IPS-15b (cell line): Measurements from ENCODE around the gene C1GALT1.

Experiments used
- H3K27me3 ChIP-seq: one replicate; pipeline ENCODE4 v1.6.1; 2013; ENCODE audit warnings: low read length; ENCODE audit not compliant: control insufficient read depth, insufficient read depth
- H3K36me3 ChIP-seq: one replicate; pipeline ENCODE4 v1.6.1; 2013; ENCODE audit warnings: low read length; ENCODE audit not compliant: control insufficient read depth, insufficient read depth
- H3K4me1 ChIP-seq: one replicate; pipeline ENCODE4 v1.6.1; 2013; ENCODE audit warnings: mild to moderate bottlenecking, low read length; ENCODE audit not compliant: control insufficient read depth, insufficient read depth
- H3K4me3 ChIP-seq: one replicate; pipeline ENCODE4 v1.5.1; 2013; ENCODE audit warnings: low read depth, low read length
- H3K9ac ChIP-seq: one replicate; pipeline ENCODE4 v1.6.1; 2013; ENCODE audit warnings: low read depth, mild to moderate bottlenecking, low read length
- H3K9me3 ChIP-seq: one replicate; pipeline ENCODE4 v1.6.1; 2013; ENCODE audit warnings: mild to moderate bottlenecking, low read length; ENCODE audit not compliant: control insufficient read depth, insufficient read depth

Gene C1GALT1

GRCh38 chr7:7208520-7208919, 26.2 kb downstream of the C1GALT1 start:
- H3K36me3 ChIP-seq: no peaks in the 10 kb centered on the region
- no peaks in the 10 kb centered on the region for H3K27me3 ChIP-seq
- peaks cover 54% of the 10 kb centered on the region for H3K4me1 ChIP-seq
- no peak overlapping the region for H3K9ac ChIP-seq
- no peaks in the 10 kb centered on the region for H3K9me3 ChIP-seq
- H3K4me3 ChIP-seq: peak overlapping the region; percentile 35

GRCh38 chr7:7209412-7210050, 27.2 kb downstream of the C1GALT1 start:
- H3K36me3 ChIP-seq: no peaks in the 10 kb centered on the region
- H3K9me3 ChIP-seq: no peaks in the 10 kb centered on the region
- peak overlapping the region; percentile 23 for H3K4me3 ChIP-seq
- H3K9ac ChIP-seq: peak overlapping the region; percentile 51
- H3K4me1 ChIP-seq: peaks cover 56% of the 10 kb centered on the region
- H3K27me3 ChIP-seq: no peaks in the 10 kb centered on the region

- H3K4me3 ChIP-seq: peak overlapping the region; percentile 51
- no peaks in the 10 kb centered on the region for H3K9me3 ChIP-seq
- peaks cover 54% of the 10 kb centered on the region for H3K4me1 ChIP-seq
- H3K9ac ChIP-seq: peak overlapping the region; percentile 71
- H3K36me3 ChIP-seq: no peaks in the 10 kb centered on the region
- H3K27me3 ChIP-seq: no peaks in the 10 kb centered on the region
Measured at GRCh38 chr7:7210475-7211237, 28.3 kb downstream of the C1GALT1 start.

- Histone ChIP-seq H3K27me3 (no peaks in the 10 kb centered on the region), H3K4me3 (no peak overlapping the region), H3K9ac (no peak overlapping the region), H3K36me3 (no peaks in the 10 kb centered on the region), H3K9me3 (no peaks in the 10 kb centered on the region), H3K4me1 (peaks cover 52% of the 10 kb centered on the region)
Measured at GRCh38 chr7:7212612-7213011, 30.3 kb downstream of the C1GALT1 start.

DNA sequence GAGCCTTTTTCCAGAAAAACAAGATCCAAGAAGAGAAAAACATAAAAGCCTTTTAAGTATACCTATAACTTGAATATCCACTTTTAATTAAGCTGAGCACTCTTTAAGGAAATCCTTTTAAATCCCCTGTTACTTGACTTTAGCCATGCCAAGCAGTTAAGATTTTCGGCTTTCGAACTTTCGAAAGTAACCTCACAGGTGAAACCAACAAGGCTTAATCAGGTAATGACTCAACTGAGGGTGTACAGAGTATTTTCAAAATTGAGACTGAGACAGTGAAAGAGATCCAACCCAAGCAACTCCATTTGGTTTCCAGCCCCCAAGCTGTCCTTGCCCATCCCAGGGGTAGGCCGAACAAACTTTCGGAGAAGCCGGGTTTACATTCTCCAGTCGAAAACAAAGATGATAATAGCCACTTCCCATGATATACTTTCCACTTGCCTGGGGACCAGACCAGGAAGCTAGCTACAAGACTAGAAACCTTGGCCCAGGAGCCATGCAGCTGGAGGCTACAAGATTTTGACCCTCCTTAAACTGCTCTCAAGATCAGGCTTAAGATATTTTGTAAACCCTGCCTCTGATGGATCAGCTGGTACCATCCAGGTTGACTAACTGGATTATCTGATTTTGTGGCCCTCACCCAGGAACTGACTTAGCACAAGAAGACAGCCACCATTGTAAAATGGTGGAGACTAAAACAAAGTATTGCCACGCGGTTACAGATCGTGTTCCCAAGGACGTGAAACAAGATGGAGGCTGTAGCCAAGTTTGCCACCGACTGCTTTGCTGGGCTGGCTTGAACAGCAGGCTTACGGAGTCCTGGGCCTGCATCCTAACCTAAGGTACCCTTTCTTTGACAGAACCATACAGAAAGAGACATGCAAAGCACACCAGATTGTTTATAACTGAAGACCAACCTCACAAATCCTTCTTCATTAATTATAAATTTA, 32.3 kb downstream of the C1GALT1 start:
- H3K9ac ChIP-seq: no peak overlapping the region
- peaks cover 33% of the 10 kb centered on the region for H3K4me1 ChIP-seq
- no peak overlapping the region for H3K4me3 ChIP-seq
- no peaks in the 10 kb centered on the region for H3K27me3 ChIP-seq
- H3K36me3 ChIP-seq: no peaks in the 10 kb centered on the region
- no peaks in the 10 kb centered on the region for H3K9me3 ChIP-seq

GRCh38 chr7:7216279-7216678, 33.9 kb downstream of the C1GALT1 start:
- no peak overlapping the region for H3K9ac ChIP-seq
- no peaks in the 10 kb centered on the region for H3K9me3 ChIP-seq
- H3K4me3 ChIP-seq: no peak overlapping the region
- H3K27me3 ChIP-seq: no peaks in the 10 kb centered on the region
- peaks cover 24% of the 10 kb centered on the region for H3K4me1 ChIP-seq
- no peaks in the 10 kb centered on the region for H3K36me3 ChIP-seq

- H3K36me3 ChIP-seq: no peaks in the 10 kb centered on the region
Measured at GRCh38 chr7:7219216-7219615, 36.9 kb downstream of the C1GALT1 start.

GRCh38 chr7:7220821-7221220, 38.5 kb downstream of the C1GALT1 start:
- H3K4me3 ChIP-seq: no peak overlapping the region
- H3K9ac ChIP-seq: no peak overlapping the region
- no peaks in the 10 kb centered on the region for H3K9me3 ChIP-seq
- no peaks in the 10 kb centered on the region for H3K36me3 ChIP-seq
- H3K27me3 ChIP-seq: no peaks in the 10 kb centered on the region
- H3K4me1 ChIP-seq: peaks cover 7% of the 10 kb centered on the region

More at GRCh38 chr7:7219216-7219615, 36.9 kb downstream of the C1GALT1 start:
- Histone ChIP-seq H3K9ac (no peak overlapping the region), H3K4me1 (peaks cover 7% of the 10 kb centered on the region), H3K27me3 (no peaks in the 10 kb centered on the region), H3K4me3 (no peak overlapping the region), H3K9me3 (no peaks in the 10 kb centered on the region)

- H3K27me3 ChIP-seq: no peaks in the 10 kb centered on the region
- no peak overlapping the region for H3K9ac ChIP-seq
- H3K36me3 ChIP-seq: no peaks in the 10 kb centered on the region
- H3K4me1 ChIP-seq: peaks cover 7% of the 10 kb centered on the region
- H3K9me3 ChIP-seq: no peaks in the 10 kb centered on the region
- no peak overlapping the region for H3K4me3 ChIP-seq
Measured at GRCh38 chr7:7221599-7222038, 39.3 kb downstream of the C1GALT1 start.

GRCh38 chr7:7223250-7223649, 40.9 kb downstream of the C1GALT1 start:
- Histone ChIP-seq H3K4me1 (peaks cover 3% of the 10 kb centered on the region), H3K27me3 (no peaks in the 10 kb centered on the region), H3K9me3 (no peaks in the 10 kb centered on the region), H3K9ac (no peak overlapping the region), H3K36me3 (no peaks in the 10 kb centered on the region), H3K4me3 (no peak overlapping the region)

- H3K4me1 ChIP-seq: peaks cover 3% of the 10 kb centered on the region
- no peak overlapping the region for H3K9ac ChIP-seq
- H3K27me3 ChIP-seq: no peaks in the 10 kb centered on the region
- no peaks in the 10 kb centered on the region for H3K36me3 ChIP-seq
- H3K4me3 ChIP-seq: no peak overlapping the region
- no peaks in the 10 kb centered on the region for H3K9me3 ChIP-seq
Measured at GRCh38 chr7:7226407-7226806, 44.1 kb downstream of the C1GALT1 start.
